H1 (cell line): Measurements from ENCODE around the gene HACD2. TPM values are rescaled to one million over a fixed set of nuclear protein-coding genes. Genes with fewer than 3 reads are reported as not detected.

ENCODE experiments used
- CTCF ChIA-PET: fragments of 300-600 bp; sonication (Branson Sonifier 250); formaldehyde crosslinking; loops from one replicate; lab custom pipeline; 2021; ENCODE audit not compliant: partially characterized antibody; lab: Charles Lee
- POLR2A ChIA-PET: fragments of 300-600 bp; sonication (Branson Sonifier 250); formaldehyde crosslinking; loops from one replicate; lab custom pipeline; 2021; ENCODE audit warnings: inconsistent platforms; ENCODE audit not compliant: partially characterized antibody; lab: Charles Lee
- DNase-seq, 2 experiments: peaks; one replicate each; pipeline versions ENCODE4 v3.0.0 to v3.0.0-alpha.2; 2010 to 2022; ENCODE audit warnings: low spot score in 2 of 2, low read depth in 1 of 2, mixed read lengths in 1 of 2
- FAIRE-seq: peaks from 2 replicates; lab custom pipeline; 2011; peaks lifted over from hg19 to GRCh38; lab: Jason Lieb, UNC
- H2AFZ ChIP-seq: 2 replicates; pipeline ENCODE4 v1.8.1; 2012; ENCODE audit warnings: low read length, inconsistent platforms
- H2AK5ac ChIP-seq: 2 replicates; pipeline ENCODE4 v1.6.1; 2013; ENCODE audit warnings: low read depth, low read length
- H2BK120ac ChIP-seq: replicated peaks from 2 replicates; pipeline ENCODE3; 2013; ENCODE audit warnings: low read depth, low read length, inconsistent platforms
- H2BK12ac ChIP-seq: 2 replicates; pipeline ENCODE4 v1.6.1; 2013; ENCODE audit warnings: low read depth, low read length
- H2BK15ac ChIP-seq: 2 replicates; pipeline ENCODE4 v1.6.1; 2013; ENCODE audit warnings: low read length
- H2BK20ac ChIP-seq: 2 replicates; pipeline ENCODE4 v1.6.1; 2013; ENCODE audit warnings: low read length
- H2BK5ac ChIP-seq: 2 replicates; pipeline ENCODE4 v1.6.1; 2013; ENCODE audit warnings: low read depth, low read length
- H3K14ac ChIP-seq: 2 replicates; pipeline ENCODE4 v1.6.1; 2013; ENCODE audit warnings: inconsistent platforms; ENCODE audit not compliant: insufficient read length
- H3K18ac ChIP-seq: 2 replicates; pipeline ENCODE4 v1.6.1; 2013; ENCODE audit warnings: low read length; ENCODE audit errors: extremely low read depth
- H3K23ac ChIP-seq: 2 replicates; pipeline ENCODE4 v1.6.1; 2013; ENCODE audit warnings: inconsistent platforms; ENCODE audit not compliant: insufficient read length
- H3K23me2 ChIP-seq: 2 replicates; pipeline ENCODE4 v1.6.1; 2013; ENCODE audit warnings: low read depth, low read length
- H3K27ac ChIP-seq: 2 replicates; pipeline ENCODE4 v1.6.1; 2011; ENCODE audit warnings: low read depth, low read length, inconsistent platforms
- H3K27me3 ChIP-seq, 4 experiments: replicated peaks in 1 of 4; 1 replicate in 1 of 4; 2 replicates in 3 of 4; pipeline versions ENCODE4 v1.6.1 to v1.8.1; 2011 to 2013; ENCODE audit warnings: low read length in 3 of 4, mild to moderate bottlenecking in 3 of 4, inconsistent platforms in 2 of 4, mixed read lengths in 2 of 4, moderate library complexity in 1 of 4; ENCODE audit not compliant: control insufficient read depth in 3 of 4, insufficient read depth in 3 of 4; ENCODE audit errors: extremely low read depth in 1 of 4
- H3K36me3 ChIP-seq, 4 experiments: 2 replicates each; pipeline versions ENCODE4 v1.6.1 to v1.8.1; 2011 to 2013; ENCODE audit warnings: mild to moderate bottlenecking in 4 of 4, low read length in 3 of 4, moderate library complexity in 2 of 4, control low read depth in 1 of 4, inconsistent platforms in 1 of 4; ENCODE audit not compliant: insufficient read depth in 4 of 4, control insufficient read depth in 2 of 4
- H3K4ac ChIP-seq: replicated peaks from 2 replicates; pipeline ENCODE3; 2013; ENCODE audit warnings: low read length, low read depth, mixed read lengths, inconsistent platforms; ENCODE audit not compliant: insufficient read length
- H3K4me1 ChIP-seq, 4 experiments: replicated peaks in 1 of 4; 1 replicate in 1 of 4; 2 replicates in 3 of 4; pipeline versions ENCODE4 v1.6.1 to v1.8.1; 2011 to 2013; ENCODE audit warnings: low read length in 3 of 4, inconsistent platforms in 2 of 4, mixed read lengths in 1 of 4; ENCODE audit not compliant: insufficient read depth in 4 of 4, control insufficient read depth in 3 of 4
- H3K4me2 ChIP-seq, 2 experiments: 2 replicates each; pipeline versions ENCODE4 v1.6.1 to v1.8.1; 2011 to 2013; ENCODE audit warnings: low read depth in 2 of 2, low read length in 2 of 2, control low read depth in 1 of 2, inconsistent platforms in 1 of 2, mild to moderate bottlenecking in 1 of 2; ENCODE audit not compliant: insufficient read depth in 1 of 2
- H3K4me3 ChIP-seq, 4 experiments: fragments of 200-600, 300-600 bp in 1 of 4; sonication (generic), shearing (Covaris generic), sonication (Bioruptor Twin) in 1 of 4; 2 replicates each; pipeline versions ENCODE4 v1.5.1 to v1.8.1; 2011 to 2016; ENCODE audit warnings: low read length in 4 of 4, low read depth in 3 of 4, control low read depth in 2 of 4, inconsistent platforms in 2 of 4, mild to moderate bottlenecking in 2 of 4, mixed read lengths in 1 of 4, moderate library complexity in 1 of 4; ENCODE audit not compliant: insufficient read depth in 2 of 4; ENCODE audit errors: extremely low read depth in 1 of 4
- H3K56ac ChIP-seq: replicated peaks from 2 replicates; pipeline ENCODE3; 2013; ENCODE audit warnings: low read depth, mild to moderate bottlenecking, mixed read lengths, low read length, inconsistent platforms; ENCODE audit not compliant: insufficient read length
- H3K79me1 ChIP-seq: 2 replicates; pipeline ENCODE4 v1.6.1; 2013; ENCODE audit warnings: low read depth, low read length, control low read depth
- H3K79me2 ChIP-seq, 2 experiments: 2 replicates each; pipeline versions ENCODE4 v1.6.1 to v1.8.1; 2012 to 2013; ENCODE audit warnings: low read length in 2 of 2, mild to moderate bottlenecking in 2 of 2, inconsistent platforms in 1 of 2; ENCODE audit not compliant: insufficient read depth in 2 of 2, control insufficient read depth in 1 of 2
- H3K9ac ChIP-seq, 4 experiments: replicated peaks in 1 of 4; 1 replicate in 1 of 4; 2 replicates in 3 of 4; pipeline versions ENCODE4 v1.6.1 to v1.8.1; 2011 to 2013; ENCODE audit warnings: low read depth in 3 of 4, low read length in 3 of 4, control low read depth in 2 of 4, mild to moderate bottlenecking in 2 of 4, moderate library complexity in 2 of 4, inconsistent platforms in 1 of 4; ENCODE audit errors: extremely low read depth in 1 of 4
- H3K9me3 ChIP-seq, 2 experiments: 2 replicates each; pipeline versions ENCODE4 v1.6.1 to v1.8.1; 2012 to 2013; ENCODE audit warnings: mild to moderate bottlenecking in 2 of 2, moderate library complexity in 2 of 2, control low read depth in 1 of 2, inconsistent platforms in 1 of 2, low read depth in 1 of 2, low read length in 1 of 2, mixed read lengths in 1 of 2; ENCODE audit not compliant: insufficient read depth in 2 of 2
- H4K20me1 ChIP-seq, 2 experiments: replicated peaks in 1 of 2; 2 replicates each; pipeline versions ENCODE3 to v1.8.1; 2011 to 2013; ENCODE audit warnings: inconsistent platforms in 2 of 2, low read length in 2 of 2, mild to moderate bottlenecking in 1 of 2; ENCODE audit not compliant: insufficient read depth in 2 of 2, control insufficient read depth in 1 of 2
- H4K5ac ChIP-seq: 2 replicates; pipeline ENCODE4 v1.6.1; 2013; ENCODE audit warnings: low read length, low read depth, mixed read lengths, inconsistent platforms; ENCODE audit not compliant: insufficient read length
- H4K8ac ChIP-seq: 2 replicates; pipeline ENCODE4 v1.8.0; 2013; ENCODE audit warnings: mild to moderate bottlenecking, moderate library complexity, low read length, inconsistent platforms; ENCODE audit not compliant: insufficient read depth; ENCODE audit errors: extremely low read depth
- H4K91ac ChIP-seq: replicated peaks from 2 replicates; pipeline ENCODE3; 2013; ENCODE audit warnings: low read length, mixed read lengths, inconsistent platforms; ENCODE audit not compliant: insufficient read length
- ATF2 ChIP-seq: IDR thresholded peaks from 2 replicates; pipeline ENCODE4 v1.6.1; 2012; ENCODE audit warnings: low read length, inconsistent platforms
- CBX8 ChIP-seq: fragments of 300-800, 300-1000 bp; sonication (generic); IDR thresholded peaks from 2 replicates; pipeline ENCODE4 v1.7.1; 2016; ENCODE audit warnings: low read depth, low read length, borderline replicate concordance
- CHD1 ChIP-seq: IDR thresholded peaks from 2 replicates; pipeline ENCODE4 v1.6.1; 2012; ENCODE audit warnings: low read depth, low read length, improper control_type of control experiment
- EGR1 ChIP-seq: IDR thresholded peaks from 2 replicates; pipeline ENCODE4 v1.6.1; 2011; ENCODE audit warnings: low read depth, low read length, borderline replicate concordance
- EP300 ChIP-seq, 2 experiments: IDR thresholded peaks; 1 replicate in 1 of 2; 2 replicates in 1 of 2; pipeline ENCODE4 v1.6.1; 2011 to 2012; ENCODE audit warnings: low read depth in 2 of 2, low read length in 2 of 2, mild to moderate bottlenecking in 2 of 2, borderline replicate concordance in 1 of 2, inconsistent platforms in 1 of 2, moderate library complexity in 1 of 2
- GABPA ChIP-seq: IDR thresholded peaks from 2 replicates; pipeline ENCODE4 v1.6.1; 2011; ENCODE audit warnings: mild to moderate bottlenecking, low read length, moderate library complexity, borderline replicate concordance; ENCODE audit not compliant: insufficient read depth
- HDAC6 ChIP-seq: IDR thresholded peaks from one replicate; pipeline ENCODE4 v1.7.1; 2012; ENCODE audit warnings: low read depth, mild to moderate bottlenecking, inconsistent platforms, low read length, moderate library complexity
- JUND ChIP-seq: IDR thresholded peaks from 2 replicates; pipeline ENCODE4 v1.6.1; 2011; ENCODE audit warnings: mild to moderate bottlenecking, improper control_type of control experiment, low read length
- MAFK ChIP-seq: IDR thresholded peaks from 2 replicates; pipeline ENCODE4 v1.6.1; 2012; ENCODE audit warnings: low read depth, mild to moderate bottlenecking, improper control_type of control experiment, low read length
- POLR2A ChIP-seq, 2 experiments: IDR thresholded peaks; 1 replicate in 1 of 2; 2 replicates in 1 of 2; pipeline ENCODE4 v1.6.1; 2011; ENCODE audit warnings: low read depth in 2 of 2, low read length in 2 of 2, mild to moderate bottlenecking in 2 of 2; ENCODE audit errors: control extremely low read depth in 1 of 2
- TAF7 ChIP-seq: optimal IDR thresholded peaks from 2 replicates; pipeline ENCODE3; 2011; ENCODE audit warnings: low read depth, mild to moderate bottlenecking, inconsistent platforms, low read length, moderate library complexity, borderline replicate concordance
- ZNF274 ChIP-seq: IDR thresholded peaks from 2 replicates; pipeline ENCODE4 v1.7.0; 2012; ENCODE audit warnings: low read length, borderline replicate concordance; ENCODE audit errors: extremely low read depth
- WGBS, 2 experiments: shearing (Covaris generic) in 1 of 2; methylation state at CpG; one replicate each; pipeline versions ENCODE4 v1.1.6 to v1.1.7; 2013 to 2015; ENCODE audit warnings: low lambda C conversion rate in 2 of 2, mixed read lengths in 2 of 2, inconsistent platforms in 1 of 2, low coverage in 1 of 2, missing lambda C conversion rate in 1 of 2; ENCODE audit not compliant: insufficient replicate concordance in 2 of 2, insufficient coverage in 1 of 2, insufficient read length in 1 of 2; ENCODE audit errors: extremely low coverage in 1 of 2, missing lambda C conversion rate in 1 of 2; 5-methylcytosine and 5-hydroxymethylcytosine counted together
- polyA plus RNA-seq, 7 experiments: library from polyadenylated mRNA; depleted of rRNA in 3 of 7; stranded (reverse) in 5 of 7; unstranded in 2 of 7; fragments of >200 nt in 5 of 7; fragments of 200-250 nt in 2 of 7; gene quantifications; 1 replicate in 5 of 7; 2 replicates in 1 of 7; 4 replicates in 1 of 7; pipeline versions ENCODE4 v1.2.1 to v1.2.3, GENCODE V29; 2011 to 2013; ENCODE audit warnings: missing spikeins in 2 of 7, mixed read lengths in 2 of 7
- total RNA-seq: library from RNA; stranded (reverse); fragmentation: NEBNext Ultra II Directional; extraction: Animal tissue kit (Norgen Biotek cat#: 25700); gene quantifications from 2 replicates; pipeline ENCODE4 v1.2.1, GENCODE V29; 2021

The HACD2 gene
- total and polyA plus RNA-seq, 2 of the 8 experiments (the other 6 are each of a cell fraction or from before 2014, with no cell fraction given): 24.9 to 31.2 TPM

- no peak overlapping the region for H2AK5ac ChIP-seq
- H2BK15ac ChIP-seq: no peak overlapping the region
- POLR2A ChIA-PET: interaction anchor here (3.0 kb wide), 1 partner anchor 10 kb away, joined by 7 read pairs; no protein-coding TSS in a partner anchor
- H3K79me1 ChIP-seq: no peaks in the 10 kb centered on the region
- H4K8ac ChIP-seq: no peak overlapping the region
- H2BK12ac ChIP-seq: no peak overlapping the region
- no peaks in the 10 kb centered on the region for H3K23me2 ChIP-seq
- FAIRE-seq (no peak), DNase-seq (no peak)
- H4K5ac ChIP-seq: no peak overlapping the region
- no peak overlapping the region for H3K56ac ChIP-seq
- H3K27me3 ChIP-seq: no peaks in the 10 kb centered on the region
- H4K20me1 ChIP-seq: no peaks in the 10 kb centered on the region
- no peaks in the 10 kb centered on the region for H3K9me3 ChIP-seq
- CTCF ChIA-PET: interaction anchor here (1.7 kb wide), 1 partner anchor 33 kb away, joined by 6 read pairs; no protein-coding TSS in a partner anchor
- no peak overlapping the region for H3K4ac ChIP-seq
- H2AFZ ChIP-seq: no peak overlapping the region
- H3K18ac ChIP-seq: no peak overlapping the region
- no peak overlapping the region for H4K91ac ChIP-seq
- H3K36me3 ChIP-seq: peaks cover 0 to 7% (median 3%) of the 10 kb centered on the region in 4 experiments; a peak in 3 of 8 replicates
- H3K4me3 ChIP-seq: no peak overlapping the region
- WGBS, 2 experiments: 91% methylated on average over 5 of the region's 5 CpGs; no CpG with 5 or more reads in 1 of the 2 experiments
- H3K4me1 ChIP-seq: peaks cover 0 to 4% (median 3%) of the 10 kb centered on the region in 4 experiments; a peak in 3 of 7 replicates
- H3K79me2 ChIP-seq: no peaks in the 10 kb centered on the region
- H3K9ac ChIP-seq: no peak overlapping the region
- H2BK5ac ChIP-seq: no peak overlapping the region
- H3K27ac ChIP-seq: no peak overlapping the region
- H2BK20ac ChIP-seq: no peak overlapping the region
- H2BK120ac ChIP-seq: no peak overlapping the region
- no peak overlapping the region for H3K14ac ChIP-seq
- no peak overlapping the region for H3K4me2 ChIP-seq
- no peak overlapping the region for H3K23ac ChIP-seq
- no peak for TF ChIP-seq CHD1
- no peak for TF ChIP-seq POLR2A (IDR thresholded peaks at IDR 0.05; ENCODE audit: control extremely low read depth in 1 of 2, low read depth in 2 of 2, low read length in 2 of 2)
- TF ChIP-seq JUND: no peak
- TF ChIP-seq GABPA: no peak
- no peak for TF ChIP-seq EGR1
- TF ChIP-seq EP300 (IDR thresholded peaks at IDR 0.05; ENCODE audit: borderline replicate concordance in 1 of 2, low read depth in 2 of 2, low read length in 2 of 2): no peak
- TF ChIP-seq MAFK: no peak
- TF ChIP-seq HDAC6: no peak
- TF ChIP-seq ZNF274: no peak
- no peak for TF ChIP-seq TAF7
- no peak for TF ChIP-seq ATF2
- TF ChIP-seq CBX8: no peak
Measured at GRCh38 chr3:123609063-123609462, 24.2 kb upstream of the HACD2 start.
